ENCODE data around the gene IKZF2. TPM values are rescaled to one million over a fixed set of nuclear protein-coding genes. Genes with fewer than 3 reads are reported as not detected.

IKZF2 gene
- total RNA-seq, 4 donors from 2014 or later, result 37.4 to 69.3 (median 42.7) TPM

- H3K4me3 ChIP-seq (ENCODE audit: low read depth, poor library complexity, severe bottlenecking), result no peak overlapping the region
- no peak for DNase-seq (ENCODE audit: low spot score in 2 of 2)
- TF ChIP-seq CTCF (IDR thresholded peaks at IDR 0.05) (no peak), POLR2A (IDR thresholded peaks at IDR 0.05) (no peak)
- intact Hi-C loops (cut with DNase I; ENCODE audit: low total_unique reads), result no loop called here
- WGBS, 2 donors, result 7 to 23% methylated on average over 1 of the region's 1 CpG
These were observed 191.8 kb downstream of the IKZF2 start for GRCh38 chr2:212959471-212960117.

DNA sequence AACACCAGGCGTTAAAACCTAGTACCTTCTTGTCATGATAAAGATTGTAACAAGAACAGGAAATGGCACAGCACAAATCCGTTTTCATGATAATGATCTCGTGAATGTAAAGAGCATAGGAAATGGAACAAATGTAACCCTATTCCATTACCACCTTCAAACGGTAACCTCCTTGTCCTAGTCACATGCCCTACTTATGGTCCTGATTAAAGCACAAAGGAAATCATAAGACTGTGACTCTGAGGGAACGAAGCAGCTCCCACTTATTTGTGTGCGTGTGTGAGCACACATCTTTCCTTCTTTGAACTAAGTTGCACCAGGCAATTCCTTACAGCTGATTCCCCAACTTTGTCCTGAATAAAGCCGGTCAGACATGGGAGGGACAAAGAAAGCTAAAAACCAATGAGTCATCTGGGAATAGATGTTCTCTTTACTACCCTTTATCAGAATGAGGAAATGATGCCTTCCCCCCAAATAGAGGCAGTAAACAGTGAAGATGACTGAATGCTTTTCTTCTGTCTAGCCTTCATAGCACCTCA, 192.6 kb downstream of the IKZF2 start:
- DNase-seq (ENCODE audit: low spot score in 2 of 2), result no peak
- TF ChIP-seq CTCF (IDR thresholded peaks at IDR 0.05), result no peak
- no peak for TF ChIP-seq POLR2A (IDR thresholded peaks at IDR 0.05)
- intact Hi-C loops (cut with DNase I; ENCODE audit: low total_unique reads), result no loop called here
- no peak overlapping the region for H3K4me3 ChIP-seq (ENCODE audit: low read depth, poor library complexity, severe bottlenecking)
- 37 to 43% methylated on average over 7 of the region's 7 CpGs for WGBS, 2 donors

GRCh38 chr2:212958133-212958532, 193.3 kb downstream of the IKZF2 start:
- H3K4me3 ChIP-seq (ENCODE audit: low read depth, poor library complexity, severe bottlenecking), result no peak overlapping the region
- TF ChIP-seq POLR2A (IDR thresholded peaks at IDR 0.05) (no peak), CTCF (IDR thresholded peaks at IDR 0.05) (no peak)
- no peak for DNase-seq (ENCODE audit: low spot score in 2 of 2)
- intact Hi-C loops (cut with DNase I; ENCODE audit: low total_unique reads), result no loop called here
- WGBS, 2 donors, result 66 to 70% methylated on average over 3 of the region's 3 CpGs

- H3K4me3 ChIP-seq (ENCODE audit: low read depth, poor library complexity, severe bottlenecking), result no peak overlapping the region
- intact Hi-C loops (cut with DNase I; ENCODE audit: low total_unique reads), result no loop called here
- TF ChIP-seq CTCF (IDR thresholded peaks at IDR 0.05), result no peak
- no peak for TF ChIP-seq POLR2A (IDR thresholded peaks at IDR 0.05)
- DNase-seq (ENCODE audit: low spot score in 2 of 2), result no peak
These were observed 193.8 kb downstream of the IKZF2 start for GRCh38 chr2:212957624-212958023.

- DNase-seq (ENCODE audit: low spot score in 2 of 2), result no peak
- no peak overlapping the region for H3K4me3 ChIP-seq (ENCODE audit: low read depth, poor library complexity, severe bottlenecking)
- TF ChIP-seq POLR2A (IDR thresholded peaks at IDR 0.05) (no peak), CTCF (IDR thresholded peaks at IDR 0.05) (no peak)
- WGBS, 2 donors, result 40 to 49% methylated on average over 6 of the region's 6 CpGs
- intact Hi-C loops (cut with DNase I; ENCODE audit: low total_unique reads), result no loop called here
These were observed 194.5 kb downstream of the IKZF2 start for GRCh38 chr2:212956665-212957607.
